ENCODE results near the gene PCF11. TPM values are rescaled to one million over a fixed set of nuclear protein-coding genes. Genes with fewer than 3 reads are reported as not detected.

The PCF11 gene
- total and polyA plus RNA-seq, 2 of the 4 experiments (the other 2 are of a cell fraction), result 19.2 to 26.7 TPM

DNA sequence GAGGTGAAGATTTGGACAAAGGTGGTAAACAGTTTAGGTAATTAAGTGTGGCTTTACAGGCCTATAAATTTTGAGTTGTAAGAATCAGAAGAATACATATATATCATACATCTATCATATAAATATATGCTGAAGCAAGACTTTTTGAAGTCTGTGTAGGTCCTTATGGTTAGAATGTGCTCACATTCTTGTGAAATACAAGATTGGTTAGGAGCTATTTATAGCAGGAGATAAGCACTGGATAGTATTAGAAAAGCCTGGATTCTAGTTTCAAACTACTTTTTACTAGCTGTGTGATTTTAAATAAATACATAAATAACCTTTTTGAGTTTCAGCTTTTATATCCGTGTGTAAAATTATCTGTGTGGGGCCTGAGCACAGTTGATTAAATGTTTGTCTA is 78.9 kb downstream of the PCF11 start:
- CTCF ChIA-PET, result interaction anchor here (1.3 kb wide), 1 partner anchor 14 kb away, joined by 4 read pairs; no protein-coding TSS in a partner anchor

More for the DNA sequence above, 78.9 kb downstream of the PCF11 start:
- Histone ChIP-seq H3K27ac (ENCODE audit: insufficient read depth, low read length) (no peak overlapping the region), H3K14ac (replicated peaks; ENCODE audit: low read depth, low read length) (no peak overlapping the region), H3K27me3 (ENCODE audit: control insufficient read depth, insufficient read depth, low read length) (no peaks in the 10 kb centered on the region), H4K20me1 (ENCODE audit: insufficient read depth, low read length) (no peaks in the 10 kb centered on the region), H3K18ac (ENCODE audit: low read depth, low read length) (no peak overlapping the region), H4K91ac (ENCODE audit: insufficient read depth, low read depth, low read length) (no peak overlapping the region), H3K9me3 (ENCODE audit: control insufficient read depth, insufficient read depth, low read length) (no peaks in the 10 kb centered on the region), H4K5ac (ENCODE audit: low read depth, low read length) (no peak overlapping the region), H3K56ac (ENCODE audit: extremely low read depth, insufficient read depth, low read length) (no peak overlapping the region), H2BK120ac (ENCODE audit: low read depth, low read length) (no peak overlapping the region), H3K4me3 (ENCODE audit: insufficient read depth, low read depth, low read length) (no peak overlapping the region), H4K8ac (ENCODE audit: low read depth in 2 of 2, low read length in 2 of 2) (no peak overlapping the region), H3K36me3 (ENCODE audit: control insufficient read depth, insufficient read depth, low read length) (no peaks in the 10 kb centered on the region), H2AK9ac (replicated peaks; ENCODE audit: low read depth, low read length, poor library complexity) (no peak overlapping the region), H3K9me1 (ENCODE audit: insufficient read depth, low read length) (no peaks in the 10 kb centered on the region), H2AFZ (replicated peaks; ENCODE audit: low read length, poor library complexity) (no peak overlapping the region), H2BK20ac (ENCODE audit: low read depth, low read length) (no peak overlapping the region), H2AK5ac (ENCODE audit: low read depth, low read length) (no peak overlapping the region), H3K4ac (ENCODE audit: low read depth, low read length) (no peak overlapping the region), H2BK15ac (ENCODE audit: low read depth, low read length) (no peak overlapping the region), H3K4me2 (ENCODE audit: low read depth, low read length) (no peak overlapping the region), H3K23ac (ENCODE audit: low read depth, low read length) (no peak overlapping the region), H3K4me1 (ENCODE audit: control insufficient read depth, insufficient read depth, low read length) (0 out of 2 replicates have a peak, but pooled peaks cover 1% of the 10 kb centered on the region), H3K9ac (ENCODE audit: low read depth, low read length) (no peak overlapping the region), H3K79me1 (ENCODE audit: low read depth in 1 of 2, low read length in 2 of 2) (no peaks in the 10 kb centered on the region), H2BK5ac (ENCODE audit: low read depth, low read length, poor library complexity, severe bottlenecking) (no peak overlapping the region)
- dilution Hi-C loops (cut with HindIII; ENCODE audit: low sequenced_read_pairs, unreplicated experiment) (no loop called here), intact Hi-C loops (cut with micrococcal nuclease) (no loop called here), in situ Hi-C loops (cut with MboI; ENCODE audit: low sequenced_read_pairs) (no loop called here)
- peak; percentile 84 for ATAC-seq (ENCODE audit: low read depth)
- no TSS peak for BruUV-seq (replicated peaks)
- WGBS, 2 experiments (ENCODE audit: extremely low coverage in 2 of 2, insufficient read length in 1 of 2), result no CpG with 5 or more reads among the region's 1 CpG
- POLR2A ChIA-PET (ENCODE audit: unreplicated experiment), result no interaction called here
- peak; percentile 53 for DNase-seq
- no peak for TF ChIP-seq SMC3 (IDR thresholded peaks at IDR 0.05; ENCODE audit: low read depth, low read length)
- peak; percentile 61 for TF ChIP-seq CEBPB (IDR thresholded peaks at IDR 0.05; ENCODE audit: low read depth, low read length)

Small RNAs within 50 kb of the gene (microRNA-seq; reads per million reads assigned to microRNA genes)
- not detected for gene AP000873.5 (ENCODE audit: insufficient read depth, insufficient read length)

Small RNAs within 50 kb of the gene (small RNA-seq; reads per million reads assigned to genes)
- 0 reads per million in 5 experiments for gene AP000873.5

Other genes starting within 250 kb of the PCF11 start
- 14.4 and 25.6 TPM in 2 replicates for gene RAB30, start 85.2 kb upstream of the PCF11 start, total RNA-seq (2012; rRNA removed)
- gene RAB30, start 85.2 kb upstream of the PCF11 start, polyA plus RNA-seq (2012; rRNA removed), result 4.6 and 7.2 TPM in 2 replicates
- gene ANKRD42, start 36.6 kb downstream of the PCF11 start, total RNA-seq (2012; rRNA removed), result 5.6 and 6.9 TPM in 2 replicates
- gene ANKRD42, start 36.6 kb downstream of the PCF11 start, polyA plus RNA-seq (2012; rRNA removed), result 4.2 and 5.2 TPM in 2 replicates
- 43.7 and 63.0 TPM in 2 replicates for gene CCDC90B, start 129.2 kb downstream of the PCF11 start, total RNA-seq (2012; rRNA removed)
- 32.3 and 35.8 TPM in 2 replicates for gene CCDC90B, start 129.2 kb downstream of the PCF11 start, polyA plus RNA-seq (2012; rRNA removed)

All from IMR-90 (cell line).